ENCODE data around the gene PRR5L.

Gene PRR5L

GRCh38 chr11:36341915-36342314, 45.8 kb downstream of the PRR5L start:
- Histone ChIP-seq H3K4me3 (ENCODE audit: insufficient read depth, low read depth, low read length) (no peak overlapping the region), H3K27me3 (ENCODE audit: control insufficient read depth, insufficient read depth, low read length, poor library complexity, severe bottlenecking) (no peaks in the 10 kb centered on the region), H3K4me1 (ENCODE audit: control insufficient read depth, insufficient read depth, low read length) (peaks cover 16% of the 10 kb centered on the region), H3K36me3 (ENCODE audit: control insufficient read depth, insufficient read depth, low read length) (no peaks in the 10 kb centered on the region), H3K27ac (ENCODE audit: insufficient read depth, low read depth, low read length, poor library complexity, severe bottlenecking) (no peak overlapping the region), H3K9me3 (ENCODE audit: control insufficient read depth, low read length) (no peaks in the 10 kb centered on the region)
- WGBS, 2 experiments: 95% methylated on average over 7 to 8 of the region's 8 CpGs

- Histone ChIP-seq H3K36me3 (ENCODE audit: control insufficient read depth, insufficient read depth, low read length) (no peaks in the 10 kb centered on the region), H3K4me3 (ENCODE audit: insufficient read depth, low read depth, low read length) (no peak overlapping the region), H3K9me3 (ENCODE audit: control insufficient read depth, low read length) (no peaks in the 10 kb centered on the region), H3K27ac (ENCODE audit: insufficient read depth, low read depth, low read length, poor library complexity, severe bottlenecking) (no peak overlapping the region), H3K27me3 (ENCODE audit: control insufficient read depth, insufficient read depth, low read length, poor library complexity, severe bottlenecking) (no peaks in the 10 kb centered on the region), H3K4me1 (ENCODE audit: control insufficient read depth, insufficient read depth, low read length) (peaks cover 16% of the 10 kb centered on the region)
- 76 to 97% methylated on average over 3 to 5 of the region's 5 CpGs for WGBS, 2 experiments
Observed at GRCh38 chr11:36342327-36342726, 46.2 kb downstream of the PRR5L start.

GRCh38 chr11:36343436-36343835, 47.3 kb downstream of the PRR5L start:
- no peaks in the 10 kb centered on the region for H3K27me3 ChIP-seq (ENCODE audit: control insufficient read depth, insufficient read depth, low read length, poor library complexity, severe bottlenecking)
- no peaks in the 10 kb centered on the region for H3K9me3 ChIP-seq (ENCODE audit: control insufficient read depth, low read length)
- H3K27ac ChIP-seq (ENCODE audit: insufficient read depth, low read depth, low read length, poor library complexity, severe bottlenecking): no peak overlapping the region
- H3K4me1 ChIP-seq (ENCODE audit: control insufficient read depth, insufficient read depth, low read length): peaks cover 16% of the 10 kb centered on the region
- H3K4me3 ChIP-seq (ENCODE audit: insufficient read depth, low read depth, low read length): no peak overlapping the region
- 97 to 99% methylated on average over 5 of the region's 5 CpGs for WGBS, 2 experiments
- no peaks in the 10 kb centered on the region for H3K36me3 ChIP-seq (ENCODE audit: control insufficient read depth, insufficient read depth, low read length)

- WGBS, 2 experiments: 93% methylated on average over 11 of the region's 11 CpGs
Observed at GRCh38 chr11:36345084-36345511, 49.0 kb downstream of the PRR5L start.

GRCh38 chr11:36345535-36346141, 49.5 kb downstream of the PRR5L start:
- no peaks in the 10 kb centered on the region for H3K9me3 ChIP-seq (ENCODE audit: control insufficient read depth, low read length)
- H3K36me3 ChIP-seq (ENCODE audit: control insufficient read depth, insufficient read depth, low read length): no peaks in the 10 kb centered on the region
- H3K4me3 ChIP-seq (ENCODE audit: insufficient read depth, low read depth, low read length): no peak overlapping the region
- WGBS, 2 experiments: 93 to 95% methylated on average over 7 of the region's 7 CpGs
- H3K4me1 ChIP-seq (ENCODE audit: control insufficient read depth, insufficient read depth, low read length): peaks cover 11% of the 10 kb centered on the region
- H3K27ac ChIP-seq (ENCODE audit: insufficient read depth, low read depth, low read length, poor library complexity, severe bottlenecking): no peak overlapping the region
- no peaks in the 10 kb centered on the region for H3K27me3 ChIP-seq (ENCODE audit: control insufficient read depth, insufficient read depth, low read length, poor library complexity, severe bottlenecking)

More at GRCh38 chr11:36345084-36345511, 49.0 kb downstream of the PRR5L start:
- no peak overlapping the region for H3K27ac ChIP-seq (ENCODE audit: insufficient read depth, low read depth, low read length, poor library complexity, severe bottlenecking)
- H3K27me3 ChIP-seq (ENCODE audit: control insufficient read depth, insufficient read depth, low read length, poor library complexity, severe bottlenecking): no peaks in the 10 kb centered on the region
- no peaks in the 10 kb centered on the region for H3K9me3 ChIP-seq (ENCODE audit: control insufficient read depth, low read length)
- H3K36me3 ChIP-seq (ENCODE audit: control insufficient read depth, insufficient read depth, low read length): no peaks in the 10 kb centered on the region
- H3K4me3 ChIP-seq (ENCODE audit: insufficient read depth, low read depth, low read length): no peak overlapping the region
- peaks cover 16% of the 10 kb centered on the region for H3K4me1 ChIP-seq (ENCODE audit: control insufficient read depth, insufficient read depth, low read length)

- 94 to 97% methylated on average over 4 to 5 of the region's 5 CpGs for WGBS, 2 experiments
- H3K36me3 ChIP-seq (ENCODE audit: control insufficient read depth, insufficient read depth, low read length): no peaks in the 10 kb centered on the region
- no peak overlapping the region for H3K4me3 ChIP-seq (ENCODE audit: insufficient read depth, low read depth, low read length)
- no peaks in the 10 kb centered on the region for H3K27me3 ChIP-seq (ENCODE audit: control insufficient read depth, insufficient read depth, low read length, poor library complexity, severe bottlenecking)
- H3K9me3 ChIP-seq (ENCODE audit: control insufficient read depth, low read length): no peaks in the 10 kb centered on the region
- H3K27ac ChIP-seq (ENCODE audit: insufficient read depth, low read depth, low read length, poor library complexity, severe bottlenecking): no peak overlapping the region
- H3K4me1 ChIP-seq (ENCODE audit: control insufficient read depth, insufficient read depth, low read length): peaks cover 8% of the 10 kb centered on the region
Observed at GRCh38 chr11:36346562-36347383, 50.7 kb downstream of the PRR5L start.

GRCh38 chr11:36347384-36347906, 51.4 kb downstream of the PRR5L start:
- H3K27ac ChIP-seq (ENCODE audit: insufficient read depth, low read depth, low read length, poor library complexity, severe bottlenecking): no peak overlapping the region
- H3K4me3 ChIP-seq (ENCODE audit: insufficient read depth, low read depth, low read length): no peak overlapping the region
- H3K36me3 ChIP-seq (ENCODE audit: control insufficient read depth, insufficient read depth, low read length): no peaks in the 10 kb centered on the region
- no peaks in the 10 kb centered on the region for H3K27me3 ChIP-seq (ENCODE audit: control insufficient read depth, insufficient read depth, low read length, poor library complexity, severe bottlenecking)
- no peaks in the 10 kb centered on the region for H3K9me3 ChIP-seq (ENCODE audit: control insufficient read depth, low read length)
- 87 to 100% methylated on average over 1 of the region's 1 CpG for WGBS, 2 experiments
- H3K4me1 ChIP-seq (ENCODE audit: control insufficient read depth, insufficient read depth, low read length): peaks cover 6% of the 10 kb centered on the region

- WGBS, 2 experiments: 41 to 44% methylated on average over 8 of the region's 8 CpGs
- Histone ChIP-seq H3K27me3 (ENCODE audit: control insufficient read depth, insufficient read depth, low read length, poor library complexity, severe bottlenecking) (no peaks in the 10 kb centered on the region), H3K4me1 (ENCODE audit: control insufficient read depth, insufficient read depth, low read length) (no peaks in the 10 kb centered on the region), H3K36me3 (ENCODE audit: control insufficient read depth, insufficient read depth, low read length) (no peaks in the 10 kb centered on the region), H3K27ac (ENCODE audit: insufficient read depth, low read depth, low read length, poor library complexity, severe bottlenecking) (no peak overlapping the region), H3K4me3 (ENCODE audit: insufficient read depth, low read depth, low read length) (no peak overlapping the region), H3K9me3 (ENCODE audit: control insufficient read depth, low read length) (no peaks in the 10 kb centered on the region)
Observed at GRCh38 chr11:36349351-36350136, 53.5 kb downstream of the PRR5L start.

- Histone ChIP-seq H3K9me3 (ENCODE audit: control insufficient read depth, low read length) (no peaks in the 10 kb centered on the region), H3K4me1 (ENCODE audit: control insufficient read depth, insufficient read depth, low read length) (no peaks in the 10 kb centered on the region), H3K36me3 (ENCODE audit: control insufficient read depth, insufficient read depth, low read length) (no peaks in the 10 kb centered on the region), H3K4me3 (ENCODE audit: insufficient read depth, low read depth, low read length) (no peak overlapping the region), H3K27me3 (ENCODE audit: control insufficient read depth, insufficient read depth, low read length, poor library complexity, severe bottlenecking) (no peaks in the 10 kb centered on the region), H3K27ac (ENCODE audit: insufficient read depth, low read depth, low read length, poor library complexity, severe bottlenecking) (no peak overlapping the region)
- 89 to 96% methylated on average over 1 of the region's 1 CpG for WGBS, 2 experiments
Observed at GRCh38 chr11:36350137-36350513, 54.0 kb downstream of the PRR5L start.

- H3K9me3 ChIP-seq (ENCODE audit: control insufficient read depth, low read length): no peaks in the 10 kb centered on the region
- H3K36me3 ChIP-seq (ENCODE audit: control insufficient read depth, insufficient read depth, low read length): no peaks in the 10 kb centered on the region
- no peaks in the 10 kb centered on the region for H3K27me3 ChIP-seq (ENCODE audit: control insufficient read depth, insufficient read depth, low read length, poor library complexity, severe bottlenecking)
- no peaks in the 10 kb centered on the region for H3K4me1 ChIP-seq (ENCODE audit: control insufficient read depth, insufficient read depth, low read length)
- WGBS, 2 experiments: 91 to 98% methylated on average over 3 of the region's 3 CpGs
- H3K27ac ChIP-seq (ENCODE audit: insufficient read depth, low read depth, low read length, poor library complexity, severe bottlenecking): no peak overlapping the region
- H3K4me3 ChIP-seq (ENCODE audit: insufficient read depth, low read depth, low read length): no peak overlapping the region
Observed at GRCh38 chr11:36352922-36353321, 56.8 kb downstream of the PRR5L start.
